Activated CD8-positive, alpha-beta T cell treated with anti-CD3 and anti-CD28 coated beads, Interleukin-2, amount 10 ng/mL, durations not matched to agents 7 days and 5 days (primary cell): ENCODE results near the gene EP400. TPM values are rescaled to one million over a fixed set of nuclear protein-coding genes. Genes with fewer than 3 reads are reported as not detected.

Experiments
- ATAC-seq: fragments of 150-1000 bp; cut with Tn5 transposase; one replicate; pipeline ENCODE4 v1.10.0; 2021; ENCODE audit warnings: moderate library complexity
- CTCF ChIA-PET: fragments of 350-600 bp; sonication (Branson Sonifier 250); formaldehyde crosslinking; loops from one replicate; lab custom pipeline; 2021; ENCODE audit warnings: antibody characterized with exemption; lab: Charles Lee
- POLR2A ChIA-PET: fragments of 350-600 bp; sonication (Branson Sonifier 250); formaldehyde crosslinking; loops from one replicate; lab custom pipeline; 2021; ENCODE audit warnings: antibody characterized with exemption; lab: Charles Lee
- DNase-seq: peaks from one replicate; pipeline ENCODE4 v3.0.0-alpha.2; 2020
- H3K27ac Mint-ChIP-seq: one replicate; pipeline ENCODE4 v1.8.0; 2021; ENCODE audit warnings: mild to moderate bottlenecking, mixed read lengths
- H3K27me3 Mint-ChIP-seq: one replicate; pipeline ENCODE4 v1.8.0; 2021; ENCODE audit warnings: low read depth, mixed read lengths
- H3K36me3 Mint-ChIP-seq: one replicate; pipeline ENCODE4 v1.8.0; 2021; ENCODE audit warnings: low read depth, mixed read lengths
- H3K4me1 Mint-ChIP-seq: one replicate; pipeline ENCODE4 v1.8.0; 2021; ENCODE audit warnings: low read depth, mixed read lengths
- H3K4me3 Mint-ChIP-seq: one replicate; pipeline ENCODE4 v1.8.0; 2021; ENCODE audit warnings: mild to moderate bottlenecking, mixed read lengths
- H3K9me3 Mint-ChIP-seq: one replicate; pipeline ENCODE4 v1.8.0; 2022; ENCODE audit warnings: mixed read lengths; ENCODE audit not compliant: insufficient read depth
- total RNA-seq, 2 experiments: library from RNA; stranded (reverse); gene quantifications; one replicate each; pipeline ENCODE4 v1.2.3, GENCODE V29; 2021

Gene EP400
- total RNA-seq, 2 experiments from 2014 or later = 58.0 to 58.8 TPM

DNA sequence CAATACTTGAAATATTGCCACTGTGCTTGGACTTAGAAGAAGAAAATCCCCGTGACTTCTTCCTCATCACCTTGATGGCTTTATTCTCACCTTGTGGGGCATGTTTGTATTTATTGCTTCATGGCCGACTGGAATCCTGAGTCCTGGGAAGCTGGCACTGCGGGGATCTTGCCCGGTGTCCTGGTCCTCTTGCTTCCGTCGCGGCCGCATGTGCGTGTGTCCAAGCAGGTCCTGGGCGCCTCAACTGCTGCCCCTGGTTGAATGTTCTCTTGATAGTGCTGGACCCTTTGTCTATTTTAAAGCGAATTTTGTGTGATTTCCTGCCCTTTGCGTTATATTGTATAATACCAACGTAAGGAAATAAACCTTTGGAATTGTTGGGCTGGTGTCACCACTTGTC, 27.0 kb upstream of the EP400 start:
- Mint-ChIP-seq H3K36me3 (no peaks in the 10 kb centered on the region), H3K4me3 (no peak overlapping the region), H3K9me3 (no peaks in the 10 kb centered on the region), H3K4me1 (peaks cover 10% of the 10 kb centered on the region), H3K27me3 (no peaks in the 10 kb centered on the region), H3K27ac (no peak overlapping the region)
- CTCF ChIA-PET = no interaction called here
- no peak for DNase-seq
- POLR2A ChIA-PET = no interaction called here
- ATAC-seq = no peak

DNA sequence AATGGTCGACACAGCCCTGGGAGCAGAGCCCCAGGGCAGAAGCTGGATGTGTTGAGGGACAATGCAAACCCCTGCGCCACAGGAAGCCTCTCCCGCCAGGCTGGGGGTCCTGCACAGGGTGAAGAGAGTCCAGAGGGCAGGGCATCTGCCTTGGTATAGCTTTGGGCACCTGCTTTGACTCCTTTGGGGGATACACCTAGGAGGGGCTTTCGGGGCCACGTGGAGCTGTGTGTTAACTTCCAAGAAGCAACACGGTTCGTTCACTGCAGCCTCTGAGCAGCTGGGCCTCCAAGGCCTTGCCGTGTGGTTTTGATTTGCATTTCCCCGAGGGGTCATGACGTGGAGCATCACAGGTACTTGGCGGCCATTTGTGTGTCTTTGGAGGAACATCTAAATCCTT, 26.5 kb upstream of the EP400 start:
- Mint-ChIP-seq H3K4me1 (peaks cover 14% of the 10 kb centered on the region), H3K27ac (no peak overlapping the region), H3K27me3 (no peaks in the 10 kb centered on the region), H3K4me3 (no peak overlapping the region), H3K36me3 (no peaks in the 10 kb centered on the region), H3K9me3 (no peaks in the 10 kb centered on the region)
- no peak for DNase-seq
- CTCF ChIA-PET = no interaction called here
- ATAC-seq = no peak
- POLR2A ChIA-PET = no interaction called here

GRCh38 chr12:131927110-131928079, 22.3 kb upstream of the EP400 start:
- DNase-seq = no peak
- Mint-ChIP-seq H3K27ac (no peak overlapping the region), H3K9me3 (no peaks in the 10 kb centered on the region), H3K4me3 (peak overlapping the region; percentile 98), H3K4me1 (peaks cover 28% of the 10 kb centered on the region), H3K36me3 (peaks cover 15% of the 10 kb centered on the region), H3K27me3 (no peaks in the 10 kb centered on the region)
- ATAC-seq = no peak
- ChIA-PET CTCF (no interaction called here), POLR2A (no interaction called here)

DNA sequence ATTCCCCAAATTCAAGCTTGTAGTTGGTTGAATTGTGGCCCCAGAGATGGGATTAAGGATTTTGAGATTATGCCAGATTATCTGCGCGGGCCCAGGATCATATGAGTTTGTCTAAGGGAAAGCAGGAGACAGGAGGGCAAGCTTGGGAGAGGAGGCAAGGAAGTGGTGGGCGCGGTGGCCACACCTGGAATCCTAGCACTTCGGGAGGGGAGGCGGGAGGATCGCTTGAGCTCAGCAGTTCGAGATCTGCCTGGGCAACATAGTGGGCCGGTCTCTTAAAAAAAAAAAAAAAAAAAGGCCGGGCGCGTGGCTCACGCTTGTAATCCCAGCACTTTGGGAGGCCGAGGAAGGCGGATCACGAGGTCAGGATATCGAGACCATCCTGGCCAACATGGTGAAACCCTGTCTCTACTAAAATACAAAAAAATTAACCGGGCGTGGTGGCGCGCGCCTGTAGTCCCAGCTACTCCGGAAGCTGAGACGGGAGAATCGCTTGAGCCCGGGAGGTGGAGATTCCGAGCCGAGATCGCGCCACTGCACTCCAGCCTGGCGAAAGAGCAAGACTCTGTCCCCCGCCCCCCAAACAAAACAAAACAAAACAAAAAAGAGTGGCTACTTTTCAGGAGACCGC, 21.5 kb upstream of the EP400 start:
- Mint-ChIP-seq H3K36me3 (peaks cover 20% of the 10 kb centered on the region), H3K4me1 (peaks cover 31% of the 10 kb centered on the region), H3K9me3 (no peaks in the 10 kb centered on the region), H3K4me3 (peak overlapping the region; percentile 98), H3K27me3 (no peaks in the 10 kb centered on the region), H3K27ac (peak overlapping the region; percentile 90)
- ATAC-seq = peak; percentile 17
- DNase-seq = no peak
- POLR2A ChIA-PET = interaction anchor here (3.0 kb wide), 1 partner anchor 217 kb away, joined by 12 read pairs; the partner anchor contains the start of gene SFSWAP
- CTCF ChIA-PET = no interaction called here

GRCh38 chr12:131928711-131929580, 20.8 kb upstream of the EP400 start, which contains the start of gene PUS1:
Gene PUS1 (plus strand): TSS chr12:131929276. CDS start chr12:131929723, 447 bp downstream.
- peak within 1 kb of the TSS; percentile 98 for H3K4me3 Mint-ChIP-seq
- peak; percentile 81 for ATAC-seq

DNA sequence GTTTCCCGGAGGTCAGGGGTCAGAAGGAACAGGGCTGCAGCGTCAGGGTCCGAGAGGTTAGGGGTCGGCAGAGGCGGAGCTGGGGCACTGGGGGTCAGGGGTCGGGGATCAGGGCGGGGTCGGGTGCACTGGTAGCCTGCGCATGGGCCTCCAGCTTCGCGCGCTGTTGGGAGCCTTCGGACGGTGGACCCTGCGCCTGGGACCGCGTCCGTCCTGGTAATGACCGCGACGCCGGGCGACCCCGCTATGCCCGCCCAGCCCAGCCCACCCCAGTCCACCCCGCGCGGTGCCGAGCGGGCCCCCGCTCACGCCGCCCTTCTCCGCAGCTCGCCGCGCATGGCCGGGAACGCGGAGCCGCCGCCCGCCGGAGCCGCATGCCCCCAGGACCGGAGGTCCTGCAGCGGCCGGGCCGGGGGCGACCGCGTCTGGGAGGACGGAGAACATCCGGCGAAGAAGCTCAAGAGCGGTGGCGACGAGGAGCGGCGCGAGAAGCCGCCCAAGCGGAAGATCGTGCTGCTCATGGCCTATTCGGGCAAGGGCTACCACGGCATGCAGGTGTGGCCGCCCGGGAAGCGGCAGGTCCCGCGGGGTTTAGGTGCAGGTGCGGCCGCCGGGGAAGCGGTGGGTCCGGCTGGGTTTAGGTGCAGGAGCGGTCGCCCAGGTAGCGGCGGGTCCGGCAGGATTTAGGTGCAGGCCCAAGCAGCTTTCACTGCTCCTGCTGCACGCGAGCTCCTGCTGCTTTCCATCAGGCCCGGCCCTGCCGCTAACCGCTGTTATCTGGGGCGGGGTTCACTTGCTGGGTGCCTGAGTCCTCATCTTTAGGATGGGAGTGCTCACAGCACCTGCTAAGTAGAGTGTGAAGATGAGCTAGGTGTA, 19.9 kb upstream of the EP400 start:
- peak overlapping the region; percentile 97 for H3K27ac Mint-ChIP-seq
- POLR2A ChIA-PET = interaction anchor here (0.8 to 3.0 kb wide), 5 partner anchors 12 to 219 kb away, joined by 3 to 12 read pairs (median 5); partner anchors contain the start of genes EP400 and SFSWAP
- H3K4me3 Mint-ChIP-seq = peak overlapping the region; percentile 98
- CTCF ChIA-PET = interaction anchor here (1.0 to 1.5 kb wide), 2 partner anchors 20 to 34 kb away, joined by 3 to 5 read pairs; partner anchors contain the start of gene EP400
- H3K9me3 Mint-ChIP-seq = no peaks in the 10 kb centered on the region
- peaks cover 26% of the 10 kb centered on the region for H3K4me1 Mint-ChIP-seq
- H3K36me3 Mint-ChIP-seq = peaks cover 31% of the 10 kb centered on the region
- peak; percentile 58 for DNase-seq
- ATAC-seq = peak; percentile 21
- H3K27me3 Mint-ChIP-seq = no peaks in the 10 kb centered on the region

More at GRCh38 chr12:131928711-131929580, 20.8 kb upstream of the EP400 start, which contains the start of gene PUS1:
- Mint-ChIP-seq H3K36me3 (peaks cover 28% of the 10 kb centered on the region), H3K4me1 (peaks cover 31% of the 10 kb centered on the region), H3K27me3 (no peaks in the 10 kb centered on the region), H3K27ac (peak within 1 kb of the TSS; percentile 97), H3K9me3 (no peaks in the 10 kb centered on the region)
- ChIA-PET CTCF (interaction anchor here (1.5 kb wide), 1 partner anchor 35 kb away, joined by 3 read pairs; no protein-coding TSS in a partner anchor), POLR2A (interaction anchor here (0.8 to 3.0 kb wide), 4 partner anchors 13 to 218 kb away, joined by 3 to 12 read pairs (median 5); partner anchors contain the start of gene SFSWAP)
- DNase-seq = peak; percentile 95

DNA sequence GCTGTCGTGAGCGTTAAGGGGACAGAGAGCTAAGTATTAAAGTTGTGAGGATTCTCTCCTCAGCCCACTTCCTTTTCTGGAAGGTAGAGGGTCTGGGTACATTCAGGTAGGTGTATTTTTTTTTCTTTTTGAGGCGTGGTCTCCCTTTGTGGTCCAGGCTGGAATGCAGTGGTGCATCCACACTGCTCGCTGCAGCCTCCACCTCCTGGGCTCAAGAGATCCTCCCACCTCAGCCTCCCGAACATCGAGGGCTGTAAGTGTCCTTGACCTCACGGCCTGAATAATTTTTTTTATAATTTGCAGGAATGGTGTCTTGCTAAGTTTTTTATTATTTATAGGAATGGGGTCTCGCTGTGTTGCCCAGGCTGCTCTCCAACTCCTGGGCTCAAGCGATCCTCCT, 19.2 kb upstream of the EP400 start:
- CTCF ChIA-PET = interaction anchor here (1.0 to 1.5 kb wide), 2 partner anchors 19 to 34 kb away, joined by 3 to 5 read pairs; partner anchors contain the start of gene EP400
- H3K27me3 Mint-ChIP-seq = no peaks in the 10 kb centered on the region

DNA sequence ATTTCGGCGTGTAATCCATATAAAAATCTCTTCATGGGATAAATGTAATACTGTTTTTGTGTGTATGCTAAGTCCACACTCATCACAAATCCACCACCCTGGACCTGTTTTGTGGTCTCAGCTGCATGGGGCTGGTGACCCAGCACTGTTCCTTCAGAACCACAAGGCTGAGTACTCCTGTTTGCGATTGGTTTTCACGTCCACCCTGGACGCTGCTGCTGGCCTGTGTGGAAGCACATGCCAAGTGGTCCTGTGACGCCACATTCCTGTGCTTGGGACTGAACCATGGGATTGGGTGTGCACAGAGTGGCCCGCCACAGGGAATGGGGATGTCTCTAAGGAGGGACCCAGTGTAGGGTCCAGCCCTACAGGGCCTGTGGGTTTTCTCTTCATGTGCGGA, 16.4 kb upstream of the EP400 start:
- H3K27me3 Mint-ChIP-seq = no peaks in the 10 kb centered on the region
- POLR2A ChIA-PET = no interaction called here
- H3K9me3 Mint-ChIP-seq = no peaks in the 10 kb centered on the region
- H3K36me3 Mint-ChIP-seq = peaks cover 44% of the 10 kb centered on the region
- DNase-seq (no peak), ATAC-seq (no peak)
- no peak overlapping the region for H3K27ac Mint-ChIP-seq
- CTCF ChIA-PET = no interaction called here
- no peak overlapping the region for H3K4me3 Mint-ChIP-seq
- peaks cover 16% of the 10 kb centered on the region for H3K4me1 Mint-ChIP-seq

More for the DNA sequence above, 19.2 kb upstream of the EP400 start:
- Mint-ChIP-seq H3K36me3 (peaks cover 33% of the 10 kb centered on the region), H3K27ac (peak overlapping the region; percentile 84), H3K9me3 (no peaks in the 10 kb centered on the region), H3K4me1 (peaks cover 23% of the 10 kb centered on the region), H3K4me3 (peak overlapping the region; percentile 84)
- ATAC-seq (no peak), DNase-seq (no peak)
- POLR2A ChIA-PET = interaction anchor here (1.1 to 3.0 kb wide), 4 partner anchors 12 to 220 kb away, joined by 5 to 12 read pairs (median 7); partner anchors contain the start of genes EP400 and SFSWAP

GRCh38 chr12:131934535-131934934, 15.2 kb upstream of the EP400 start:
- Mint-ChIP-seq H3K4me1 (peaks cover 16% of the 10 kb centered on the region), H3K9me3 (no peaks in the 10 kb centered on the region), H3K36me3 (peaks cover 49% of the 10 kb centered on the region), H3K27ac (no peak overlapping the region), H3K27me3 (no peaks in the 10 kb centered on the region), H3K4me3 (no peak overlapping the region)
- DNase-seq (no peak), ATAC-seq (no peak)
- POLR2A ChIA-PET = no interaction called here
- CTCF ChIA-PET = no interaction called here

DNA sequence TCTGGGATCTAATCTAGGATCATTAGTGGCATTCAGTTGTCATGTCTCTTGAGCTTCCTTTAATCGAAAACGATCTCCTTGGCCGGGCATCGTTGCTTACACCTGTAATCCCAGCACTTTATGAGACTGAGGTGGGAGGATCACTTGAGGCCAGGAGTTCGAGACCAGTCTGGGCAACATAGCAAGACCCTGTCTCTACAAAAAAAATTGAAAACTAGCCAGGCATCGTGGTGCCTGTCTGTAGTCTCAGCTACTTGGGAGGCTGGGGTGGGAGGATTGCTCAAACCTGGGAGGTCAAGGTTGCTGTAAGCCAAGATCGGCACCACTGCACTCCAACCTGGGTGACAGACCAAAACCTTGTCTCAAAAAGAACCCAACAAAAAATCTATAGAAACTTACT, 11.7 kb upstream of the EP400 start:
- POLR2A ChIA-PET = no interaction called here
- DNase-seq (no peak), ATAC-seq (no peak)
- H3K27ac Mint-ChIP-seq = peak overlapping the region; percentile 22
- H3K36me3 Mint-ChIP-seq = peaks cover 51% of the 10 kb centered on the region
- no peak overlapping the region for H3K4me3 Mint-ChIP-seq
- CTCF ChIA-PET = no interaction called here
- H3K4me1 Mint-ChIP-seq = no peaks in the 10 kb centered on the region
- no peaks in the 10 kb centered on the region for H3K9me3 Mint-ChIP-seq
- no peaks in the 10 kb centered on the region for H3K27me3 Mint-ChIP-seq
